HEK293 (cell line): ENCODE data around the gene ITGB4.

Experiments
- CTCF ChIA-PET: fragments of 350-600 bp; formaldehyde crosslinking; extraction: SDS; loops from one replicate; lab custom pipeline; 2021; ENCODE audit warnings: antibody characterized with exemption; lab: Yijun Ruan, JAX
- POLR2A ChIA-PET: fragments of 300-600 bp; formaldehyde crosslinking; extraction: SDS; loops from one replicate; lab custom pipeline; 2020; ENCODE audit warnings: antibody characterized with exemption, inconsistent platforms; lab: Yijun Ruan, JAX
- H3K27ac ChIP-seq: fragments of 200-500 bp; sonication (Bioruptor generic); 2 replicates; pipeline ENCODE4 v1.5.1; 2014; ENCODE audit warnings: low read depth, low read length, control low read depth, inconsistent platforms; ENCODE audit errors: extremely low read depth
- H3K36me3 ChIP-seq, 2 experiments: fragments of 200-500 bp in 1 of 2; sonication (Bioruptor generic) in 1 of 2; 1 replicate in 1 of 2; 2 replicates in 1 of 2; pipeline ENCODE4 v1.5.1; 2014 to 2017; ENCODE audit warnings: inconsistent platforms in 2 of 2, low read length in 2 of 2; ENCODE audit not compliant: control insufficient read depth in 2 of 2, insufficient read depth in 1 of 2
- H3K4me1 ChIP-seq: fragments of 200-500 bp; sonication (Bioruptor generic); 2 replicates; pipeline ENCODE4 v1.5.1; 2014; ENCODE audit warnings: mild to moderate bottlenecking, low read length, inconsistent platforms; ENCODE audit not compliant: control insufficient read depth, insufficient read depth
- H3K4me3 ChIP-seq: 2 replicates; pipeline ENCODE4 v1.5.1; 2011; ENCODE audit warnings: low read depth, mild to moderate bottlenecking, control low read depth, low read length, moderate library complexity
- H3K9me3 ChIP-seq: fragments of 200-500 bp; sonication (Bioruptor generic); 2 replicates; pipeline ENCODE4 v1.5.1; 2014; ENCODE audit warnings: low read depth, low read length, inconsistent platforms; ENCODE audit not compliant: control insufficient read depth, insufficient read depth
- KLF16 ChIP-seq: fragments of 450-650 bp; formaldehyde crosslinking; IDR thresholded peaks from 2 replicates; pipeline ENCODE4 v1.5.1; 2017; ENCODE audit warnings: missing biosample characterization, missing genetic modification characterization
- REPIN1 ChIP-seq: fragments of 450-650 bp; formaldehyde crosslinking; IDR thresholded peaks from 2 replicates; pipeline ENCODE4 v1.5.1; 2017; ENCODE audit warnings: missing biosample characterization, missing genetic modification characterization, low read depth
- YY1 ChIP-seq: fragments of 450-650 bp; formaldehyde crosslinking; IDR thresholded peaks from 2 replicates; pipeline ENCODE4 v1.5.1; 2018; ENCODE audit warnings: missing biosample characterization, missing genetic modification characterization
- ZBTB20 ChIP-seq: fragments of 450-650 bp; formaldehyde crosslinking; IDR thresholded peaks from 2 replicates; pipeline ENCODE4 v1.5.1; 2016; ENCODE audit warnings: missing biosample characterization, missing genetic modification characterization
- ZBTB26 ChIP-seq: fragments of 450-650 bp; formaldehyde crosslinking; optimal IDR thresholded peaks from 2 replicates; pipeline ENCODE3; 2016; ENCODE audit warnings: missing biosample characterization, mild to moderate bottlenecking, missing genetic modification characterization
- ZEB2 ChIP-seq: fragments of 450-650 bp; formaldehyde crosslinking; IDR thresholded peaks from 2 replicates; pipeline ENCODE4 v1.5.1; 2016; ENCODE audit warnings: missing biosample characterization, missing genetic modification characterization
- ZNF223 ChIP-seq: fragments of 450-650 bp; formaldehyde crosslinking; IDR thresholded peaks from 2 replicates; pipeline ENCODE4 v1.5.1; 2016; ENCODE audit warnings: missing biosample characterization, missing genetic modification characterization
- ZNF266 ChIP-seq: fragments of 450-650 bp; formaldehyde crosslinking; IDR thresholded peaks from 2 replicates; pipeline ENCODE4 v1.5.1; 2016; ENCODE audit warnings: missing biosample characterization, missing genetic modification characterization, low read depth
- ZNF518A ChIP-seq: fragments of 450-650 bp; formaldehyde crosslinking; conservative IDR thresholded peaks from 2 replicates; pipeline ENCODE4 v1.5.1; 2016; ENCODE audit warnings: low read depth, missing biosample characterization, missing genetic modification characterization
- ZNF558 ChIP-seq: fragments of 450-650 bp; formaldehyde crosslinking; IDR thresholded peaks from 2 replicates; pipeline ENCODE4 v1.5.1; 2016; ENCODE audit warnings: missing biosample characterization, missing genetic modification characterization
- ZNF561 ChIP-seq: fragments of 450-650 bp; IDR thresholded peaks from 2 replicates; pipeline ENCODE4 v1.5.1; 2018; ENCODE audit warnings: missing biosample characterization, missing genetic modification characterization, borderline replicate concordance
- ZNF623 ChIP-seq: fragments of 450-650 bp; formaldehyde crosslinking; IDR thresholded peaks from 2 replicates; pipeline ENCODE4 v1.5.1; 2016; ENCODE audit warnings: missing biosample characterization, missing genetic modification characterization
- ZNF664 ChIP-seq: fragments of 450-650 bp; formaldehyde crosslinking; IDR thresholded peaks from 2 replicates; pipeline ENCODE4 v1.5.1; 2016; ENCODE audit warnings: missing biosample characterization, missing genetic modification characterization
- TF ChIP-seq, protein P1 (sequence below): fragments of 450-650 bp; formaldehyde crosslinking; IDR thresholded peaks from 2 replicates; pipeline ENCODE4 v1.5.1; 2017; ENCODE audit warnings: missing biosample characterization, missing genetic modification characterization
- TF ChIP-seq, protein P2 (sequence below): fragments of 450-650 bp; formaldehyde crosslinking; IDR thresholded peaks from 2 replicates; pipeline ENCODE4 v1.5.1; 2017; ENCODE audit warnings: missing biosample characterization, missing genetic modification characterization
- TF ChIP-seq, protein P3 (sequence below): fragments of 450-650 bp; formaldehyde crosslinking; IDR thresholded peaks from 2 replicates; pipeline ENCODE4 v1.5.1; 2016; ENCODE audit warnings: missing biosample characterization, missing genetic modification characterization
- TF ChIP-seq, protein P4 (sequence below): fragments of 450-650 bp; formaldehyde crosslinking; IDR thresholded peaks from 2 replicates; pipeline ENCODE4 v1.5.1; 2017; ENCODE audit warnings: missing biosample characterization, missing genetic modification characterization

ITGB4 gene

GRCh38 chr17:75685499-75685898 is 35.8 kb upstream of the ITGB4 start:
- H3K27ac ChIP-seq: no peak overlapping the region
- CTCF ChIA-PET: interaction anchor here (0.5 to 16.4 kb wide), 6 partner anchors 10 to 497 kb away, joined by 3 to 308 read pairs (median 6); partner anchors contain the start of gene SMIM5
- H3K36me3 ChIP-seq: peaks cover 26 to 56% of the 10 kb centered on the region in 2 experiments; a peak in 2 of 3 replicates
- no peak overlapping the region for H3K4me3 ChIP-seq
- peaks cover 4% of the 10 kb centered on the region; the same call in 1 of the 2 replicates for H3K4me1 ChIP-seq
- TF ChIP-seq ZEB2 (tag by site-specific recombination): no peak
- TF ChIP-seq, protein P1, sequence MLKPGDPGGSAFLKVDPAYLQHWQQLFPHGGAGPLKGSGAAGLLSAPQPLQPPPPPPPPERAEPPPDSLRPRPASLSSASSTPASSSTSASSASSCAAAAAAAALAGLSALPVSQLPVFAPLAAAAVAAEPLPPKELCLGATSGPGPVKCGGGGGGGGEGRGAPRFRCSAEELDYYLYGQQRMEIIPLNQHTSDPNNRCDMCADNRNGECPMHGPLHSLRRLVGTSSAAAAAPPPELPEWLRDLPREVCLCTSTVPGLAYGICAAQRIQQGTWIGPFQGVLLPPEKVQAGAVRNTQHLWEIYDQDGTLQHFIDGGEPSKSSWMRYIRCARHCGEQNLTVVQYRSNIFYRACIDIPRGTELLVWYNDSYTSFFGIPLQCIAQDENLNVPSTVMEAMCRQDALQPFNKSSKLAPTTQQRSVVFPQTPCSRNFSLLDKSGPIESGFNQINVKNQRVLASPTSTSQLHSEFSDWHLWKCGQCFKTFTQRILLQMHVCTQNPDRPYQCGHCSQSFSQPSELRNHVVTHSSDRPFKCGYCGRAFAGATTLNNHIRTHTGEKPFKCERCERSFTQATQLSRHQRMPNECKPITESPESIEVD (tag by site-specific recombination): no peak
- TF ChIP-seq, protein P2, sequence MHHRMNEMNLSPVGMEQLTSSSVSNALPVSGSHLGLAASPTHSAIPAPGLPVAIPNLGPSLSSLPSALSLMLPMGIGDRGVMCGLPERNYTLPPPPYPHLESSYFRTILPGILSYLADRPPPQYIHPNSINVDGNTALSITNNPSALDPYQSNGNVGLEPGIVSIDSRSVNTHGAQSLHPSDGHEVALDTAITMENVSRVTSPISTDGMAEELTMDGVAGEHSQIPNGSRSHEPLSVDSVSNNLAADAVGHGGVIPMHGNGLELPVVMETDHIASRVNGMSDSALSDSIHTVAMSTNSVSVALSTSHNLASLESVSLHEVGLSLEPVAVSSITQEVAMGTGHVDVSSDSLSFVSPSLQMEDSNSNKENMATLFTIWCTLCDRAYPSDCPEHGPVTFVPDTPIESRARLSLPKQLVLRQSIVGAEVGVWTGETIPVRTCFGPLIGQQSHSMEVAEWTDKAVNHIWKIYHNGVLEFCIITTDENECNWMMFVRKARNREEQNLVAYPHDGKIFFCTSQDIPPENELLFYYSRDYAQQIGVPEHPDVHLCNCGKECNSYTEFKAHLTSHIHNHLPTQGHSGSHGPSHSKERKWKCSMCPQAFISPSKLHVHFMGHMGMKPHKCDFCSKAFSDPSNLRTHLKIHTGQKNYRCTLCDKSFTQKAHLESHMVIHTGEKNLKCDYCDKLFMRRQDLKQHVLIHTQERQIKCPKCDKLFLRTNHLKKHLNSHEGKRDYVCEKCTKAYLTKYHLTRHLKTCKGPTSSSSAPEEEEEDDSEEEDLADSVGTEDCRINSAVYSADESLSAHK (tag by site-specific recombination): 0 out of 2 replicates have a peak, but pooled peaks have one; percentile 35
- no peak for TF ChIP-seq YY1 (tag by site-specific recombination)
- TF ChIP-seq KLF16 (tag by site-specific recombination): no peak
- TF ChIP-seq ZBTB20 (tag by site-specific recombination): no peak
- TF ChIP-seq ZNF561 (tag by site-specific recombination): no peak
- POLR2A ChIA-PET: interaction anchor here (1.1 kb wide), 1 partner anchor 52 kb away, joined by 3 read pairs; no protein-coding TSS in a partner anchor
- no peaks in the 10 kb centered on the region for H3K9me3 ChIP-seq

DNA sequence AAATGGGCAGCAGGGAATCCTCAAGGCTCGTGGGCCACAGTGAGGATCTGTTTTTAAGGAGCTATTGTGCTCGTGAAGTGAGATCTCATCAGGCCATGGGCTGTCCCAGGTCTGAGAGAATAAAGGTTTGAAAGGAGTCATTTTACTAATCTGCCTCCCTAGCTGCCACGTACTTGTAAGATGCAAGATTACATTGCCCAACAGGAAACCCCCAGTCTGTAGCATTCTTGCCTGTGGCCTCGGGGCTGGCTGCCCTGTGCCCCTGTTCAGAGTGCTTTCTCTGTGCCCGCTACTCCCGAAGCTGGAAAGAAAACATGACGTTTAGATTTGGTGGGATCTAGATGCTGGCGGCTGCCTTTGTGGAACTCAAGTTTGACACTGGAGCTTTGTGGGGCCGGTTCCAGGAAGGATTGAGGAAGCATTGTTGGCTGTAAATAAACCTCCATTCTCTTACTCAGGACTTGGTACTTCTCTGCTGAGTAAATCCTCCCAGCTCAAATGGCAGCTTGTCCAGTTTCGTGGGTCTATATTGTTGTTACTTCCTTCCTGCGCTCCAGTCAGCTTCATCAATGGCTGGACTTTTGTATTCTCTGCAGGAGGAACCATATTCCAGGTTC is 32.9 kb upstream of the ITGB4 start:
- no peak overlapping the region; the same call in 1 of the 2 replicates for H3K27ac ChIP-seq
- peaks cover 4% of the 10 kb centered on the region for H3K4me1 ChIP-seq
- H3K36me3 ChIP-seq: peaks cover 19 to 69% of the 10 kb centered on the region in 2 experiments; a peak in 2 of 3 replicates
- CTCF ChIA-PET: interaction anchor here (0.6 to 2.9 kb wide), 6 partner anchors 13 to 79 kb away, joined by 3 to 10 read pairs (median 4); partner anchors contain the start of genes RECQL5, SAP30BP and SMIM5
- TF ChIP-seq REPIN1 (tag by site-specific recombination): no peak
- no peak for TF ChIP-seq ZNF518A
- TF ChIP-seq ZNF223 (tag by site-specific recombination): no peak
- TF ChIP-seq ZBTB26 (tag by site-specific recombination): no peak
- TF ChIP-seq ZNF558: no peak
- TF ChIP-seq ZNF664: no peak
- TF ChIP-seq, protein P3, sequence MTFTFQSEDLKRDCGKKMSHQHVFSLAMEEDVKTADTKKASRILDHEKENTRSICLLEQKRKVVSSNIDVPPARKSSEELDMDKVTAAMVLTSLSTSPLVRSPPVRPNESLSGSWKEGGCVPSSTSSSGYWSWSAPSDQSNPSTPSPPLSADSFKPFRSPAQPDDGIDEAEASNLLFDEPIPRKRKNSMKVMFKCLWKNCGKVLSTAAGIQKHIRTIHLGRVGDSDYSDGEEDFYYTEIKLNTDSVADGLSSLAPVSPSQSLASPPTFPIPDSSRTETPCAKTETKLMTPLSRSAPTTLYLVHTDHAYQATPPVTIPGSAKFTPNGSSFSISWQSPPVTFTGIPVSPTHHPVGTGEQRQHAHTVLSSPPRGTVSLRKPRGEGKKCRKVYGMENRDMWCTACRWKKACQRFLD (tag by site-specific recombination): no peak
- TF ChIP-seq ZNF266: no peak
- TF ChIP-seq, protein P4, sequence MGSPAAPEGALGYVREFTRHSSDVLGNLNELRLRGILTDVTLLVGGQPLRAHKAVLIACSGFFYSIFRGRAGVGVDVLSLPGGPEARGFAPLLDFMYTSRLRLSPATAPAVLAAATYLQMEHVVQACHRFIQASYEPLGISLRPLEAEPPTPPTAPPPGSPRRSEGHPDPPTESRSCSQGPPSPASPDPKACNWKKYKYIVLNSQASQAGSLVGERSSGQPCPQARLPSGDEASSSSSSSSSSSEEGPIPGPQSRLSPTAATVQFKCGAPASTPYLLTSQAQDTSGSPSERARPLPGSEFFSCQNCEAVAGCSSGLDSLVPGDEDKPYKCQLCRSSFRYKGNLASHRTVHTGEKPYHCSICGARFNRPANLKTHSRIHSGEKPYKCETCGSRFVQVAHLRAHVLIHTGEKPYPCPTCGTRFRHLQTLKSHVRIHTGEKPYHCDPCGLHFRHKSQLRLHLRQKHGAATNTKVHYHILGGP (tag by site-specific recombination): no peak
- no peak for TF ChIP-seq ZNF623
- TF ChIP-seq KLF16 (tag by site-specific recombination): no peak
- H3K9me3 ChIP-seq: no peaks in the 10 kb centered on the region
- no peak overlapping the region for H3K4me3 ChIP-seq
- POLR2A ChIA-PET: no interaction called here
